Stimulated activated CD4-positive, alpha-beta T cell treated with anti-CD3 and anti-CD28 coated beads, Interleukin-4, amount 100 ng/mL, for 24 hours (primary cell): ENCODE results near the gene EML2.
A peak's percentile ranks its signal among the peaks of the same experiment; 100 is the strongest.
"Not testable (repeated sequence)": the region's sequence is repeated elsewhere in the genome, so short reads cannot be mapped to it uniquely, and the experiment has no call there.

Experiments used
- DNase-seq: peaks from one replicate; pipeline ENCODE4 v3.0.0-alpha.2; 2020

Gene EML2

GRCh38 chr19:45638930-45639729 lies at the start of gene EML2:
TSS of gene EML2 (minus strand) at chr19:45639397. CDS start at chr19:45639376, 21 bp downstream.
- peak; percentile 58 for DNase-seq

DNA sequence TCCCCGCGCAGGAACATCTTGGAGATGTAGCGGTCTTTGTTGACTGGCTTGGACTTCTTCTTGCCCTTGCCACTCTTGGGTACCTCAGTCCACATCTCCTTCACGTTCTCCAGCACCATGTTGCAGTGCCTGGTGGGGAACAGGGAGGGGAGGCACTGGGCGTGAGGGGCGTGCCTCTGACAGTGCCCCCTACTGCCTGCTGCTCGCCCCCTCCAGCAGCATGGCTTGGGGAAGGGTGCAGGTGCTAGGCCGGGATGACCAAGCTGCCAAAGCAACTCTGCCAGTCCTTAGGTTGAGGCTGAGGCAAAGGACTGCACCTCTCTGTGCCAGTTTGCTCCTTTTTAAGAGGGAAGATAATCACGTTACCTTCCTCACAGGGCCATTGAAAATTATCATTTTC lies 48.4 kb upstream of the EML2 start:
- no peak for DNase-seq

- DNase-seq: not testable (repeated sequence)
Measured at GRCh38 chr19:45685045-45685444, 45.8 kb upstream of the EML2 start.

- DNase-seq: no peak
Measured at GRCh38 chr19:45682908-45683307, 43.7 kb upstream of the EML2 start.

DNA sequence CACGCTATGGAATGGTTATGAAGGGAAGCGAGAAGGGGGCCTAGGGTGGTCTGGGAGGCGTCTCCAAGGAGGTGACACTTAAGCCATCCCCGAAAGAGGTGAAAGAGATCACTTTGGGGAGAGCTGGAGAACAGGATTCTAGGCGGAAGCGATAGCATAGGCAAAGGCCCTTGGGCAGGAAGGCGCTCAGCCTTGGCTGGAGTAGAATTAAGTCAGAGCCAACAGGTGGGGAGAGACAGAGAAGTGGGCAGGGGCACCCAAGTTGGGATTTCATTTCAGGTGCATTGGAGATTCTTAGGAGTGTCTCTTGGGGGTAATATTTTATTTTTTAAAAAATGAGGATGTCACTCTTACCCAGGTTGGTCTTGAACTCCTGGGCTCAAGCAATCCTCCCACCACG lies 42.9 kb upstream of the EML2 start:
- DNase-seq: no peak

GRCh38 chr19:45681391-45682015 lies 42.3 kb upstream of the EML2 start:
- peak; percentile 84 for DNase-seq

GRCh38 chr19:45677351-45678230 lies 38.4 kb upstream of the EML2 start:
- peak; percentile 83 for DNase-seq

DNA sequence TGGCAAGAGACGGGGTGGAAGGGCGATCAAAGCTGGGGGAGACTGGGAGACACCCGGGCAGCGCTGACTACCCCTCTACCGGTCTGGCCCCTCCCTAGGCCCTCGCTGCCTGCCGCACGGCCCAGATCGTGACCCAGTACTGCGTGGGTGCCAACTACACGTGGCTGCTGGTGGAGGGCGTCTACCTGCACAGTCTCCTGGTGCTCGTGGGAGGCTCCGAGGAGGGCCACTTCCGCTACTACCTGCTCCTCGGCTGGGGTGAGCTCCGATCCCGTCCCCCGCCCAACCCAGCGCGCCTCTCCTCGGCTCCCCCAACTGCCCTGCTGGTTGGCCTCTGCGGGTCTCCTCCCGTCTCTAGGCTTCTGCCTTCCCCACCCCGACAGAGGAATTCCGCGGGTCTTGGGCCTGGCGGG lies 37.7 kb upstream of the EML2 start:
- DNase-seq: peak; percentile 47

- DNase-seq: no peak
Measured at GRCh38 chr19:45674946-45675345, 35.7 kb upstream of the EML2 start.

DNA sequence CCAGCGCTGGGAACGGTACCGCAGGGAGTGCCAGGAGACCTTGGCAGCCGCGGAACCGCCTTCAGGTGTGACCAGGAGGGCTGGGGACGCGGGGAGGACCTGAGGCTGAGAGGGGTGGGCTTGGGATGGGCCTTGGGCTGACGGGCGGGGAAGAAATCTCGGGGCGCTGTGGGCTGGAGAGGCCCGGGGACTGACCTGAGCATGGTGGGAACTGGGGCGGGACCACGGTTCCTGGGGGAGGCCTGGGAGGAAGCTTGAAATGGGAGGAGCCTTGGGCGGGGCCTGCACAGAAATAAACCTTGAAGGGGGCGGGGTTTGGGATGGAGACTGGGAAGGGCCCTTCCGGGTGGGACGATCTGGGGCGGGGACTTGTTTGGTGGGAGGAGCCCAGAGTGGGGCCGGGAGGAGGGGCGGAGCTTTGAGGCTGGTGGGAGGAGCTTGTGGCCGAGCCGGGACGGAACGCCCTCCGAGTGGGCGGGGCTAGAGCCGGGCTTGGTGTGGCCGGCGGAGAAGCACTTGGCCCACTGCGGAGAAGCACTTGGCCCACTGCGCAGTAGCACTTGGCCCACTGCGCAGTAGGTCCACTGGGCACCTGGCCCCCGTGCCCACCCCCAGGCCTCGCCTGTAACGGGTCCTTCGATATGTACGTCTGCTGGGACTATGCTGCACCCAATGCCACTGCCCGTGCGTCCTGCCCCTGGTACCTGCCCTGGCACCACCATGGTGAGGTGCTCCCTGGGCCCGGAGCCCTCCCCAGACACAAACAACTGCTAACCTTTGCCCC lies 31.7 kb upstream of the EML2 start:
- DNase-seq: peak; percentile 50

DNA sequence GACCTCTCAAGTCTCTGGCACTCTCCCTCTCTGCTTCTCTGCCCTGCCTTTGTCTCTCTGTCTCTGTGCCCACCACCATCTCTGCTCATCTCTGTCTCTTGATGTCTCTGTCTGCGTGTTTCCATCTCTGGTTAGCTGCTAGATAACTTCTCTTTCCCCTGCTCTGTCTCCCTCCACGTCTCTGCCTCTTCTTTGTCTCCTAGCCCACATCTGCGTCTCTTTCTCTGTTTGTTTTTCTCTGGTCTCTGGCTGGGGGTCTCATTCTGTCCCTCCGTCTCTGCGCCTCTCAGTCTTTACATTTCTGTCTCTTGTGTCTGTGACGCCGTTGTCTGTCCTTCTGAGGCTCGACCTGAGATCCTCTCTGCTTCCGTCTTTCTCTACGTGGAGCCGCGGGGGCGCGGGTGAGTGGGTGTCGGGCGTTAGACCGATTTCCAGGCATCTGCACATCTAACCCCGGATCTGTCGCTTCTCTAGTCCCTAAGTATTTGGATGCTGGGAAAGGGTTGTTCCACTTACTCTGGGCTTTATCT lies 29.2 kb upstream of the EML2 start:
- DNase-seq: peak; percentile 26

GRCh38 chr19:45667620-45668341 lies 28.6 kb upstream of the EML2 start, which contains the start of gene GIPR:
TSS of gene GIPR (plus strand) at chr19:45668221. CDS start at chr19:45669521, 1,300 bp downstream.
- peak; percentile 80 for DNase-seq

GRCh38 chr19:45664575-45664974 lies 25.4 kb upstream of the EML2 start:
- DNase-seq: no peak

- DNase-seq: no peak
Measured at GRCh38 chr19:45663800-45664199, 24.6 kb upstream of the EML2 start.

GRCh38 chr19:45660636-45661035 lies 21.4 kb upstream of the EML2 start:
- no peak for DNase-seq

- no peak for DNase-seq
Measured at GRCh38 chr19:45659096-45659729, 20.0 kb upstream of the EML2 start.

DNA sequence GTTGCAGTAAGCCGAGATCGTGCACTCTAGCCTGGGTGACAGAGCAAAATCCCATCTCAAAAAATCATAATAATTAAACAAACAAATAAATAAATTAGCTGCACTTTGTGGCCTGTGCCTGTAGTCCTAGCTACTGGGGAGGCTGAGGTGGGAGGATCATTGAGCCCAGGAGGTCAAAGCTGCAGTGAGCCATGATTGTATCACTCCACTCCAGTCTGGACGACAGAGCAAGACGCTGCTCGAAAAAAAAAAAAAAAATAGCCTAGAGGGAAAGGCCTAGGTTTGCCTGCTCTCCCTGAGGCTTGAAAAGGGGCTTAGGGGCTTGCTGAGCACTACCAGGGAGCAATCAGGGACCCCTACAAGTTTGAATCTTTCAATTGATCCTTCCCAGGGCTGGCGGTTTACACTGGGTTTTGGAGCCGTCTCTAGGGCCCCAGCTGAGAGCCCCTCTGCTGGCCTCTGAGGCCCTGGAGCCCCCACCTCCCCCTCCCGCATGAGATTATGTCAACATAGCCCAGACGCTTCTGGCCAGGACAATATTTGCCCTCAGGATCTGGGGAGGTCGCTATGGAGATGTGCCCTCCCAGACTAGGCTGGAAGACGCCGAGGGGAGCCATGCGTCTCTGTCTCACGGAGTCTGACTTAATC lies 18.4 kb upstream of the EML2 start:
- no peak for DNase-seq

DNA sequence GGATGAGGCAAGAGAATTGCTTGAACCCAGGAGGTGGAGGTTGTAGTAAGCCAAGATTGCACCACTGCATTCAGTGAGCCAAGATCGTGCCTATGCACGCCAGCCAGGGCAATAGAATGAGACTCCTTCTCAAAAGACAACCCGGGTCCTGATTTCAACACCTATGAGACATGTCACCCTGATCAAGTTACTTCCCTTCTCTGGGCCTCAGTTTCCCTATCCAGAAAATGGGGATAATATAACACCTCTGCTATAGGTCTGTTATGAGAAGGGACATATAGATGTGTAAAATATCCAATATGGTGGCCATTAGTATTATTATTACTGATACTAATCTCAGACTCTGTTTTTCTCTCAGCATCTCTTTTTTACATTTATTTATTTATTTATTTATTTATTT lies 15.9 kb upstream of the EML2 start:
- no peak for DNase-seq

- no peak for DNase-seq
Measured at GRCh38 chr19:45653634-45654033, 14.4 kb upstream of the EML2 start.

DNA sequence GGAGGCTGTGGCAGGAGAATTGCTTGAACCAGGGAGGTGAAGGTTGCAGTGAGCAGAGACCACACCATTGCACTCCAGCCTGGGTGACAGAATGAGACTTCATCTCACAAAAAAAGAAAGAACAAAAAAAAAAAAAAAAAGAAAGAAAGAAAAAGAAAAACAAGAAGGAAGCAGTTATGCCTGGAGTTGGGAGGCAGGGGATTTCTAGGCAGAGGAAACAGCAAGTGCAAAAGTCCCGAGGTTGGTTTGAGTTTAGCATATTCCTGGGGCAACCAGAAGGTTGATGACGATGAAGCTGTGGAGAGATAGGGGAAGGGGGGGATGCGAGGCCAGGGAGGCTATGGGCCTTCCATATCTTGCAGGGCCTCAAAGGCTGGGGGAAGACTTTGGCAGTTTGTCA lies 11.5 kb upstream of the EML2 start:
- DNase-seq: no peak

- no peak for DNase-seq
Measured at GRCh38 chr19:45646345-45646698, 7.1 kb upstream of the EML2 start.
